GM18858 (cell line): Measurements from ENCODE around the gene DUSP22.
A peak's percentile ranks its signal among the peaks of the same experiment; 100 is the strongest.
"Not testable (repeated sequence)": the region's sequence is repeated elsewhere in the genome, so short reads cannot be mapped to it uniquely, and the experiment has no call there.

Source experiments
- ATAC-seq: cut with Tn5 transposase; IDR thresholded peaks from one replicate; pipeline ENCODE4 v1.9.1; 2021; ENCODE audit not compliant: unreplicated experiment

Gene DUSP22

GRCh38 chr6:362231-362923, 70.1 kb downstream of the DUSP22 start:
- no peak for ATAC-seq

- ATAC-seq = no peak
These were observed 70.6 kb downstream of the DUSP22 start for GRCh38 chr6:362924-363249.

- no peak for ATAC-seq
These were observed 71.0 kb downstream of the DUSP22 start for GRCh38 chr6:363291-363690.

- no peak for ATAC-seq
These were observed 71.6 kb downstream of the DUSP22 start for GRCh38 chr6:363909-364308.

GRCh38 chr6:364609-365540, 72.6 kb downstream of the DUSP22 start:
- ATAC-seq = peak; percentile 42

GRCh38 chr6:365835-366234, 73.5 kb downstream of the DUSP22 start:
- ATAC-seq = no peak

- no peak for ATAC-seq
These were observed 74.4 kb downstream of the DUSP22 start for GRCh38 chr6:366389-367297.

- ATAC-seq = no peak
These were observed 75.1 kb downstream of the DUSP22 start for GRCh38 chr6:367298-367794.

- ATAC-seq = no peak
These were observed 75.8 kb downstream of the DUSP22 start for GRCh38 chr6:367891-368630.

- ATAC-seq = no peak
These were observed 77.5 kb downstream of the DUSP22 start for GRCh38 chr6:369559-370431.

- ATAC-seq = no peak
These were observed 78.3 kb downstream of the DUSP22 start for GRCh38 chr6:370555-370954.

GRCh38 chr6:371851-372250, 79.6 kb downstream of the DUSP22 start:
- not testable (repeated sequence) for ATAC-seq

GRCh38 chr6:372336-372911, 80.1 kb downstream of the DUSP22 start:
- ATAC-seq = no peak

GRCh38 chr6:373031-373430, 80.7 kb downstream of the DUSP22 start:
- ATAC-seq = no peak

GRCh38 chr6:373773-374724, 81.8 kb downstream of the DUSP22 start:
- no peak for ATAC-seq

GRCh38 chr6:374956-375355, 82.7 kb downstream of the DUSP22 start:
- ATAC-seq = no peak

- ATAC-seq = no peak
These were observed 84.7 kb downstream of the DUSP22 start for GRCh38 chr6:376827-377640.
